ENCODE measurements around the gene DEPDC5. TPM values are rescaled to one million over a fixed set of nuclear protein-coding genes. Genes with fewer than 3 reads are reported as not detected.

The DEPDC5 gene
- total RNA-seq, 1 experiment from 2014 or later: 7.9 TPM

DNA sequence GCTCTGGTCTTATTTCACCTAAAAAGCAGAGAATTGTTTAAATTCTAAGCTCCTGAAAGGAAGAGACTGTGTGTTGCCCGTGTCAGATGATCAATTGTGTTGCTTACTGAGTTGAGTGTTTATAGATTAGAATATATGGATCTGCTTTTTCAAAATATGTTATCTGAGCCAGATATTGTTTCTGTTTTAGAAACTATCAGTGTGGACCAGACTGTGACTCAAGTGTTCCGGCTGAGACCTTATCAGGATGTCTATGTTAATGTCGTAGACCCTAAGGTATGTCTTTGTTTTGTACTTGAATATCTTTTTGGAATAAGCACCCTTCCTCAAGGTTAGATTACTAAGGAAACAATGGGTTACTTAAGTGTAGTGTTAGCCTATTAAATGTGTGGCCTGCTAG is 11.0 kb downstream of the DEPDC5 start:
- H4K20me1 ChIP-seq (ENCODE audit: low read length): no peaks in the 10 kb centered on the region
- H3F3A ChIP-seq (ENCODE audit: low read length, unreplicated experiment): no peaks in the 10 kb centered on the region
- H3K9ac ChIP-seq (ENCODE audit: low read length): no peak overlapping the region
- no peak overlapping the region for H2AFZ ChIP-seq (ENCODE audit: low read length)
- no peak overlapping the region for H3K4me3 ChIP-seq (ENCODE audit: low read length)
- no peaks in the 10 kb centered on the region for H3K9me2 ChIP-seq (replicated peaks; ENCODE audit: low read length)
- ChIA-PET CTCF (no interaction called here), POLR2A (ENCODE audit: unreplicated experiment) (no interaction called here)
- BruUV-seq (replicated peaks): no TSS peak
- intact Hi-C loops (cut with micrococcal nuclease): loop anchor here (10.0 kb wide), 1 partner anchor 60 kb away; no protein-coding TSS in a partner anchor
- peaks cover 3% of the 10 kb centered on the region; the same call in 1 of the 2 replicates for H3K36me3 ChIP-seq (ENCODE audit: low read depth, low read length)
- no peaks in the 10 kb centered on the region for H3K79me2 ChIP-seq (ENCODE audit: low read length)
- H3K4me1 ChIP-seq (ENCODE audit: insufficient read depth, low read length): no peaks in the 10 kb centered on the region
- TF ChIP-seq EZH2 (IDR thresholded peaks at IDR 0.05; ENCODE audit: low read length, unreplicated experiment) (no peak), CTCF (conservative IDR thresholded peaks at IDR 0.05; ENCODE audit: low read depth, low read length) (no peak)
- no peaks in the 10 kb centered on the region for H3K9me3 ChIP-seq (ENCODE audit: low read length)
- H3K27me3 ChIP-seq (ENCODE audit: low read length): no peaks in the 10 kb centered on the region
- DNase-seq (no peak), ATAC-seq (no peak)
- no peak overlapping the region for H3K4me2 ChIP-seq (ENCODE audit: low read length)
- H3K27ac ChIP-seq (ENCODE audit: low read length): no peak overlapping the region

DNA sequence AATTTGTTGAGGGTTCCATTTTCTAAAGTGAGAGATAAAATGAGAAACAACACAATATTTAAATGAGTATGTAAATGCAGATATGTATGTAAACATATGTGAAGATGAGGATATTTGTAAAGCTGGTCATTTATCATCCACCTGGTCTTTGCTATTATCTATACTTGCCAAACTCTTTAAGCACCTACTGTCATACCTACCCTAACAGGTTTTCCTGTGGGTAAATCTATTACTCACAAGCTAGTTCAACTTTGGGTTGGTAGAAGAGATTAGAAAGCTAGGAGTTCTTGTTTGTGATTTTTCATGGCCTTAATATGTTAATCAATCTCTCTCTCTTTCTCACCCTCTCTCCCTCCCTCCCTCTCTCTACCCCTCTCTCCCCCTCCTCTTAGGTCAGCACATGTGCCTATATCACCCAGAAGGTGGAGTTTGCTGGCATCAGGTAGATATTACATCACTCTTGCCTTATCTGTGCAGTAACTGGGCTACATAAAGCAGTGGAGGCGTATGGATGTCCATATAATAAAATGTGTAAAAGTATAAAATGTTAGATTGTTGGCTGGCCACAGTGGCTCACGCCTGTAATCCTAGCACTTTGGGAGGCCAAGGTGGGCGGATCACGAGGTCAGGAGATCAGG is 14.7 kb downstream of the DEPDC5 start:
- Histone ChIP-seq H2AFZ (ENCODE audit: low read length) (no peak overlapping the region), H3K27ac (ENCODE audit: low read length) (no peak overlapping the region), H3K27me3 (ENCODE audit: low read length) (no peaks in the 10 kb centered on the region), H3K79me2 (ENCODE audit: low read length) (no peaks in the 10 kb centered on the region), H3K4me2 (ENCODE audit: low read length) (no peak overlapping the region), H3F3A (ENCODE audit: low read length, unreplicated experiment) (no peaks in the 10 kb centered on the region), H3K9me3 (ENCODE audit: low read length) (no peaks in the 10 kb centered on the region), H3K36me3 (ENCODE audit: low read depth, low read length) (peaks cover 3% of the 10 kb centered on the region; the same call in 1 of the 2 replicates), H3K9ac (ENCODE audit: low read length) (no peak overlapping the region), H3K4me3 (ENCODE audit: low read length) (no peak overlapping the region), H3K9me2 (replicated peaks; ENCODE audit: low read length) (no peaks in the 10 kb centered on the region), H4K20me1 (ENCODE audit: low read length) (no peaks in the 10 kb centered on the region), H3K4me1 (ENCODE audit: insufficient read depth, low read length) (no peaks in the 10 kb centered on the region)
- DNase-seq: peak; percentile 18
- BruUV-seq (replicated peaks): no TSS peak
- POLR2A ChIA-PET (ENCODE audit: unreplicated experiment): no interaction called here
- CTCF ChIA-PET: no interaction called here
- intact Hi-C loops (cut with micrococcal nuclease): loop anchor here (10.0 kb wide), 1 partner anchor 56 kb away; no protein-coding TSS in a partner anchor
- ATAC-seq: no peak; the same call in 1 of the 2 replicates
- TF ChIP-seq CTCF (conservative IDR thresholded peaks at IDR 0.05; ENCODE audit: low read depth, low read length) (no peak), EZH2 (IDR thresholded peaks at IDR 0.05; ENCODE audit: low read length, unreplicated experiment) (no peak), EZH2phosphoT487 (IDR thresholded peaks at IDR 0.05; ENCODE audit: borderline replicate concordance, low read length) (no peak)

- H3K9me2 ChIP-seq (replicated peaks; ENCODE audit: low read length): no peaks in the 10 kb centered on the region
- no peak overlapping the region for H3K9ac ChIP-seq (ENCODE audit: low read length)
- no TSS peak for BruUV-seq (replicated peaks)
- H3K27me3 ChIP-seq (ENCODE audit: low read length): no peaks in the 10 kb centered on the region
- H3F3A ChIP-seq (ENCODE audit: low read length, unreplicated experiment): no peaks in the 10 kb centered on the region
- H3K36me3 ChIP-seq (ENCODE audit: low read depth, low read length): peaks cover 4% of the 10 kb centered on the region; the same call in 1 of the 2 replicates
- intact Hi-C loops (cut with micrococcal nuclease): no loop called here
- H4K20me1 ChIP-seq (ENCODE audit: low read length): no peaks in the 10 kb centered on the region
- no peak overlapping the region for H3K4me3 ChIP-seq (ENCODE audit: low read length)
- no peak for DNase-seq
- H3K4me2 ChIP-seq (ENCODE audit: low read length): no peak overlapping the region
- no peak overlapping the region for H2AFZ ChIP-seq (ENCODE audit: low read length)
- H3K4me1 ChIP-seq (ENCODE audit: insufficient read depth, low read length): peaks cover 4% of the 10 kb centered on the region; the same call in 1 of the 2 replicates
- no peak overlapping the region for H3K27ac ChIP-seq (ENCODE audit: low read length)
- no peak for ATAC-seq
- no peaks in the 10 kb centered on the region for H3K79me2 ChIP-seq (ENCODE audit: low read length)
- TF ChIP-seq EZH2phosphoT487 (IDR thresholded peaks at IDR 0.05; ENCODE audit: borderline replicate concordance, low read length) (no peak), EZH2 (IDR thresholded peaks at IDR 0.05; ENCODE audit: low read length, unreplicated experiment) (no peak), CTCF (conservative IDR thresholded peaks at IDR 0.05; ENCODE audit: low read depth, low read length) (no peak)
- POLR2A ChIA-PET (ENCODE audit: unreplicated experiment): no interaction called here
- no peaks in the 10 kb centered on the region for H3K9me3 ChIP-seq (ENCODE audit: low read length)
- CTCF ChIA-PET: no interaction called here
Observed at GRCh38 chr22:31773416-31773815, 19.6 kb downstream of the DEPDC5 start.
